ENCODE results near the gene FAU. TPM values are rescaled to one million over a fixed set of nuclear protein-coding genes. Genes with fewer than 3 reads are reported as not detected.

FAU gene
- polyA plus RNA-seq, 1 of the 3 experiments (the other 2 are of a cell fraction), result 1,210 TPM

DNA sequence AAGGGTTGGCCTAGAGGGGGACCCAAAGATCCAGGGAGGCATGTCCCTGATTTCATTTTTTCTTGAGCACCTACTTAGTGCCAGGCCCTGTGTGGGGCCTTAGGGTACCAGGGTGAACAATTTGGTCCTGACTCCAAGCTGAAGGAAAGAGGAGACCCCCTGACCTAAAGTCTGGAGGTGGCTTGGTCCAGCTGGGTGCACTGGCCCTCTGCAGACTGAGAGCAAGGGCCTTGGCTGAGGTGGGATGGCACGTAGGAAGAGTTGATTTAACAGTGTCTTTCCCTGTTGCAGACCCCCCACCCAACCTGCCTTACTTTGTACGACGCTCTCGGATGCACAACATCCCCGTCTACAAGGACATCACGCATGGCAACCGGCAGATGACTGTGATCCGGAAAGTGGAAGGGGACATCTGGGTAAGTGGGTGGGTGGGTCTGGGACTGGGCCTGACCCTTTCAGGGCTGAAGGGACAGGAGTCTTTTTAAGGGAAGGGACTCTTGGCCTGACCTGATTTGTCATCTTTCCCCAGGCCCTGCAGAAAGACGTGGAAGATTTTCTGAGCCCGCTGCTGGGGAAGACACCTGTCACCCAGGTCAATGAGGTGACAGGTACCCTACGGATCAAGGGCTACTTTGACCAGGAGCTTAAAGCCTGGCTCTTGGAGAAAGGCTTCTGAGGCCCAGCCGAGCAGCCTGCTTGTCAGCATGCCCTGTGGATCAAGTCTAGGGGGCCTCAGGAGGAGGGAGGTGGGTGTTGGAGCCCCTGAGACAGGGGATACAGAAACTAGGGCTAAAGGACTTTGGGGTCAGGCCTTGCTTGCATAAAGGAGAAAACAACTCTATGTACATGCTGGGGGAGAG, 3.5 kb upstream of the FAU start:
- H3K27me3 ChIP-seq (ENCODE audit: insufficient read depth), result no peaks in the 10 kb centered on the region
- H3K36me3 ChIP-seq (replicated peaks in 1 of 2; ENCODE audit: control insufficient read depth in 1 of 2, insufficient read depth in 2 of 2, low read length in 1 of 2), result peaks cover 15 to 64% of the 10 kb centered on the region in 2 experiments
- POLR2A ChIA-PET, result interaction anchor here (1.2 kb wide), 1 partner anchor 9 kb away, joined by 4 read pairs; the partner anchor contains the start of gene SYVN1

More for the DNA sequence above, 3.5 kb upstream of the FAU start:
- no peak overlapping the region for H2AFZ ChIP-seq (ENCODE audit: low read depth)
- WGBS (ENCODE audit: low lambda C conversion rate), result 86% methylated on average over 12 of the region's 12 CpGs
- no peak overlapping the region for H3K4me2 ChIP-seq
- no peaks in the 10 kb centered on the region for H3K9me3 ChIP-seq
- H4K20me1 ChIP-seq (ENCODE audit: insufficient read depth), result no peaks in the 10 kb centered on the region
- peaks cover 8 to 12% of the 10 kb centered on the region in 2 experiments; a peak in 3 of 4 replicates for H3K4me1 ChIP-seq (ENCODE audit: control insufficient read depth in 1 of 2, insufficient read depth in 2 of 2, low read depth in 1 of 2, low read length in 1 of 2)
- no peak overlapping the region for H3K27ac ChIP-seq (ENCODE audit: low read depth in 2 of 2, low read length in 1 of 2)
- peaks cover 47% of the 10 kb centered on the region for H3K79me2 ChIP-seq (ENCODE audit: insufficient read depth)
- peaks cover 11% of the 10 kb centered on the region for H3F3A ChIP-seq (replicated peaks; ENCODE audit: insufficient read depth)
- no peaks in the 10 kb centered on the region for H3K9me2 ChIP-seq
- TF ChIP-seq, protein P1, sequence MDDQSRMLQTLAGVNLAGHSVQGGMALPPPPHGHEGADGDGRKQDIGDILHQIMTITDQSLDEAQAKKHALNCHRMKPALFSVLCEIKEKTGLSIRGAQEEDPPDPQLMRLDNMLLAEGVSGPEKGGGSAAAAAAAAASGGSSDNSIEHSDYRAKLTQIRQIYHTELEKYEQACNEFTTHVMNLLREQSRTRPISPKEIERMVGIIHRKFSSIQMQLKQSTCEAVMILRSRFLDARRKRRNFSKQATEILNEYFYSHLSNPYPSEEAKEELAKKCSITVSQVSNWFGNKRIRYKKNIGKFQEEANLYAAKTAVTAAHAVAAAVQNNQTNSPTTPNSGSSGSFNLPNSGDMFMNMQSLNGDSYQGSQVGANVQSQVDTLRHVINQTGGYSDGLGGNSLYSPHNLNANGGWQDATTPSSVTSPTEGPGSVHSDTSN (IDR thresholded peaks at IDR 0.05), result no peak
- TF ChIP-seq SIN3A (IDR thresholded peaks at IDR 0.05; ENCODE audit: borderline replicate concordance, low read depth, low read length) (no peak), GATA2 (CRISPR knock-in tag; IDR thresholded peaks at IDR 0.05) (no peak), NRF1 (IDR thresholded peaks at IDR 0.05; ENCODE audit: low read depth, low read length) (no peak), REST (IDR thresholded peaks at IDR 0.05; ENCODE audit: low read depth, low read length) (no peak), FOXM1 (IDR thresholded peaks at IDR 0.05; ENCODE audit: low read depth) (no peak), NFIC (IDR thresholded peaks at IDR 0.05; ENCODE audit: borderline replicate concordance) (no peak), CHD2 (IDR thresholded peaks at IDR 0.05; ENCODE audit: low read length, partially characterized antibody) (no peak), POLR2AphosphoS5 (IDR thresholded peaks at IDR 0.05; ENCODE audit: low read depth, low read length) (no peak), RAD21 (IDR thresholded peaks at IDR 0.05; ENCODE audit: low read length) (no peak), MXI1 (IDR thresholded peaks at IDR 0.05; ENCODE audit: low read depth, low read length) (no peak), RFX5 (IDR thresholded peaks at IDR 0.05; ENCODE audit: low read length) (no peak), EZH2phosphoT487 (IDR thresholded peaks at IDR 0.05; ENCODE audit: borderline replicate concordance, low read depth) (no peak), ZBTB33 (IDR thresholded peaks at IDR 0.05; ENCODE audit: borderline replicate concordance, low read depth) (no peak), FOSL2 (IDR thresholded peaks at IDR 0.05; ENCODE audit: borderline replicate concordance, low read depth) (no peak), USF1 (IDR thresholded peaks at IDR 0.05; ENCODE audit: borderline replicate concordance, low read depth) (no peak), TAF1 (IDR thresholded peaks at IDR 0.05; ENCODE audit: borderline replicate concordance, low read depth, low read length) (no peak)
- TF ChIP-seq, protein P2, sequence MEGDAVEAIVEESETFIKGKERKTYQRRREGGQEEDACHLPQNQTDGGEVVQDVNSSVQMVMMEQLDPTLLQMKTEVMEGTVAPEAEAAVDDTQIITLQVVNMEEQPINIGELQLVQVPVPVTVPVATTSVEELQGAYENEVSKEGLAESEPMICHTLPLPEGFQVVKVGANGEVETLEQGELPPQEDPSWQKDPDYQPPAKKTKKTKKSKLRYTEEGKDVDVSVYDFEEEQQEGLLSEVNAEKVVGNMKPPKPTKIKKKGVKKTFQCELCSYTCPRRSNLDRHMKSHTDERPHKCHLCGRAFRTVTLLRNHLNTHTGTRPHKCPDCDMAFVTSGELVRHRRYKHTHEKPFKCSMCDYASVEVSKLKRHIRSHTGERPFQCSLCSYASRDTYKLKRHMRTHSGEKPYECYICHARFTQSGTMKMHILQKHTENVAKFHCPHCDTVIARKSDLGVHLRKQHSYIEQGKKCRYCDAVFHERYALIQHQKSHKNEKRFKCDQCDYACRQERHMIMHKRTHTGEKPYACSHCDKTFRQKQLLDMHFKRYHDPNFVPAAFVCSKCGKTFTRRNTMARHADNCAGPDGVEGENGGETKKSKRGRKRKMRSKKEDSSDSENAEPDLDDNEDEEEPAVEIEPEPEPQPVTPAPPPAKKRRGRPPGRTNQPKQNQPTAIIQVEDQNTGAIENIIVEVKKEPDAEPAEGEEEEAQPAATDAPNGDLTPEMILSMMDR (IDR thresholded peaks at IDR 0.05), result no peak
- no peak overlapping the region for H3K4me3 ChIP-seq (ENCODE audit: low read depth in 2 of 2, low read length in 1 of 2)
- no peak for DNase-seq
- no peak overlapping the region for H3K9ac ChIP-seq
- CTCF ChIA-PET, result interaction anchor here (0.9 to 2.0 kb wide), 2 partner anchors 8 to 13 kb away, joined by 3 to 10 read pairs; partner anchors contain the start of genes TM7SF2 and ZNHIT2

All from SK-N-SH (cell line).